GM23248 (cell line): ENCODE measurements around the gene GRIK3. TPM values are rescaled to one million over a fixed set of nuclear protein-coding genes. Genes with fewer than 3 reads are reported as not detected.

ENCODE experiments used
- DNase-seq: peaks from one replicate; pipeline ENCODE4 v3.0.0-alpha.2; 2015
- H2AFZ ChIP-seq: fragments of 200-600 bp; sonication (generic); 2 replicates; pipeline ENCODE4 v1.6.1; 2016; ENCODE audit warnings: antibody characterized with exemption
- H3F3A ChIP-seq: fragments of 200-600 bp; sonication (generic); 2 replicates; pipeline ENCODE4 v1.6.1; 2016; ENCODE audit warnings: mild to moderate bottlenecking, antibody characterized with exemption, mixed run types; ENCODE audit not compliant: insufficient read depth
- H3K27ac ChIP-seq: fragments of 200-600 bp; sonication (generic); 2 replicates; pipeline ENCODE4 v1.5.1; 2016; ENCODE audit warnings: mild to moderate bottlenecking
- H3K27me3 ChIP-seq: fragments of 200-600 bp; sonication (generic); replicated peaks from 2 replicates; pipeline ENCODE4 v1.6.1; 2016; ENCODE audit warnings: mild to moderate bottlenecking; ENCODE audit not compliant: insufficient read depth
- H3K36me3 ChIP-seq: fragments of 200-600 bp; sonication (generic); 2 replicates; pipeline ENCODE4 v1.6.1; 2016; ENCODE audit warnings: low read depth, mild to moderate bottlenecking
- H3K4me1 ChIP-seq: fragments of 200-600 bp; sonication (generic); 2 replicates; pipeline ENCODE4 v1.6.1; 2016; ENCODE audit warnings: mild to moderate bottlenecking; ENCODE audit not compliant: insufficient read depth
- H3K4me2 ChIP-seq: fragments of 200-600 bp; sonication (generic); one replicate; pipeline ENCODE4 v1.6.1; 2016; ENCODE audit warnings: mild to moderate bottlenecking; ENCODE audit not compliant: unreplicated experiment
- H3K4me3 ChIP-seq: fragments of 200-600 bp; sonication (generic); 2 replicates; pipeline ENCODE4 v1.5.1; 2016; ENCODE audit warnings: mild to moderate bottlenecking
- H3K79me2 ChIP-seq: fragments of 200-600 bp; sonication (generic); 2 replicates; pipeline ENCODE4 v1.6.1; 2016; ENCODE audit warnings: mild to moderate bottlenecking; ENCODE audit not compliant: insufficient read depth
- H3K9ac ChIP-seq: fragments of 200-600 bp; sonication (generic); 2 replicates; pipeline ENCODE4 v1.6.1; 2016; ENCODE audit warnings: mild to moderate bottlenecking
- H3K9me2 ChIP-seq: fragments of 200-600 bp; sonication (generic); 2 replicates; pipeline ENCODE4 v1.6.1; 2016; ENCODE audit warnings: mixed run types, mild to moderate bottlenecking, moderate library complexity; ENCODE audit not compliant: insufficient read depth
- H3K9me3 ChIP-seq: fragments of 200-600 bp; sonication (generic); one replicate; pipeline ENCODE4 v1.6.1; 2017; ENCODE audit warnings: low read depth
- H4K20me1 ChIP-seq: fragments of 200-600 bp; sonication (generic); 2 replicates; pipeline ENCODE4 v1.6.0; 2016; ENCODE audit not compliant: insufficient read depth
- EZH2 ChIP-seq: fragments of 200-600 bp; sonication (generic); IDR thresholded peaks from 2 replicates; pipeline ENCODE4 v1.6.1; 2018; ENCODE audit warnings: antibody characterized with exemption, mild to moderate bottlenecking; ENCODE audit not compliant: insufficient read depth, poor library complexity, severe bottlenecking
- EZH2phosphoT487 ChIP-seq: fragments of 200-600 bp; sonication (generic); IDR thresholded peaks from 2 replicates; pipeline ENCODE4 v1.6.1; 2018; ENCODE audit warnings: antibody characterized with exemption, moderate library complexity, mild to moderate bottlenecking, low read depth; ENCODE audit not compliant: insufficient read depth
- WGBS, 2 experiments: methylation state at CpG; one replicate each; pipeline ENCODE4 v1.1.6; 2015 to 2017; ENCODE audit warnings: low lambda C conversion rate in 2 of 2, low coverage in 1 of 2; ENCODE audit errors: missing lambda C conversion rate in 2 of 2; 5-methylcytosine and 5-hydroxymethylcytosine counted together
- in situ Hi-C: fragments of 300-500 bp; cut with MboI; formaldehyde crosslinking; loops from 2 replicates; pipeline ENCODE4 v1.15.0; 2020
- polyA plus RNA-seq: library from polyadenylated mRNA; unstranded; fragments of >200 nt; fragmentation: Nextera tagmentation; extraction: Ambion mirVana; gene quantifications from 2 replicates; pipeline ENCODE4 v1.2.1, GENCODE V29; 2016
- total RNA-seq: library from RNA; depleted of rRNA; stranded (reverse); fragments of >200 nt; shearing (Covaris generic); gene quantifications from 2 replicates; pipeline ENCODE4 v1.2.3, GENCODE V29; 2014

The GRIK3 gene
- total and polyA plus RNA-seq, 2 experiments from 2014 or later = not detected

GRCh38 chr1:36869826-36870225, 164.5 kb downstream of the GRIK3 start:
- no peak overlapping the region for H2AFZ ChIP-seq
- no peaks in the 10 kb centered on the region for H3K9me2 ChIP-seq
- H3K36me3 ChIP-seq = no peaks in the 10 kb centered on the region
- no peaks in the 10 kb centered on the region for H3K79me2 ChIP-seq
- TF ChIP-seq EZH2 = no peak
- TF ChIP-seq EZH2phosphoT487 = no peak
- no peak overlapping the region for H3K4me3 ChIP-seq
- no peak overlapping the region for H3K4me2 ChIP-seq
- no peak overlapping the region for H3K27ac ChIP-seq
- no peaks in the 10 kb centered on the region for H3K9me3 ChIP-seq
- H3K4me1 ChIP-seq = no peaks in the 10 kb centered on the region
- no peaks in the 10 kb centered on the region for H3K27me3 ChIP-seq
- H3F3A ChIP-seq = no peaks in the 10 kb centered on the region
- no peak overlapping the region for H3K9ac ChIP-seq
- H4K20me1 ChIP-seq = no peaks in the 10 kb centered on the region
- in situ Hi-C loops = no loop called here
- no peak for DNase-seq
- WGBS, 2 experiments = 22 to 30% methylated on average over 4 to 5 of the region's 5 CpGs

- Histone ChIP-seq H3K27me3 (no peaks in the 10 kb centered on the region), H3K27ac (no peak overlapping the region), H3K36me3 (no peaks in the 10 kb centered on the region), H3F3A (no peaks in the 10 kb centered on the region), H3K9ac (no peak overlapping the region), H3K4me3 (no peak overlapping the region), H4K20me1 (no peaks in the 10 kb centered on the region), H3K79me2 (no peaks in the 10 kb centered on the region), H3K4me2 (no peak overlapping the region), H2AFZ (no peak overlapping the region), H3K9me2 (no peaks in the 10 kb centered on the region), H3K4me1 (no peaks in the 10 kb centered on the region), H3K9me3 (no peaks in the 10 kb centered on the region)
- no peak for DNase-seq
- WGBS, 2 experiments = 27 to 42% methylated on average over 6 of the region's 6 CpGs
- in situ Hi-C loops = no loop called here
- no peak for TF ChIP-seq EZH2phosphoT487
- TF ChIP-seq EZH2 = no peak
These were observed 165.3 kb downstream of the GRIK3 start for GRCh38 chr1:36869054-36869453.

- in situ Hi-C loops = no loop called here
- H3K9me3 ChIP-seq = no peaks in the 10 kb centered on the region
- H3F3A ChIP-seq = no peaks in the 10 kb centered on the region
- H3K4me2 ChIP-seq = no peak overlapping the region
- WGBS, 2 experiments = 20 to 23% methylated on average over 4 of the region's 4 CpGs
- H3K27me3 ChIP-seq = no peaks in the 10 kb centered on the region
- no peaks in the 10 kb centered on the region for H3K36me3 ChIP-seq
- H3K79me2 ChIP-seq = no peaks in the 10 kb centered on the region
- no peaks in the 10 kb centered on the region for H3K4me1 ChIP-seq
- no peak overlapping the region for H3K27ac ChIP-seq
- H4K20me1 ChIP-seq = no peaks in the 10 kb centered on the region
- no peak overlapping the region for H2AFZ ChIP-seq
- no peak overlapping the region for H3K4me3 ChIP-seq
- H3K9ac ChIP-seq = no peak overlapping the region
- no peaks in the 10 kb centered on the region for H3K9me2 ChIP-seq
- TF ChIP-seq EZH2phosphoT487 = no peak
- no peak for TF ChIP-seq EZH2
- no peak for DNase-seq
These were observed 166.7 kb downstream of the GRIK3 start for GRCh38 chr1:36867575-36867974.

GRCh38 chr1:36866169-36866814, 168.0 kb downstream of the GRIK3 start:
- in situ Hi-C loops = no loop called here
- Histone ChIP-seq H3K4me1 (no peaks in the 10 kb centered on the region), H3K9ac (no peak overlapping the region), H3K79me2 (no peaks in the 10 kb centered on the region), H2AFZ (no peak overlapping the region), H3F3A (no peaks in the 10 kb centered on the region), H3K9me3 (no peaks in the 10 kb centered on the region), H3K27ac (no peak overlapping the region), H3K27me3 (no peaks in the 10 kb centered on the region), H3K4me3 (no peak overlapping the region), H3K9me2 (no peaks in the 10 kb centered on the region), H4K20me1 (no peaks in the 10 kb centered on the region), H3K36me3 (no peaks in the 10 kb centered on the region), H3K4me2 (no peak overlapping the region)
- no peak for DNase-seq
- TF ChIP-seq EZH2 = no peak
- TF ChIP-seq EZH2phosphoT487 = no peak
- 14 to 17% methylated on average over 6 of the region's 6 CpGs for WGBS, 2 experiments

DNA sequence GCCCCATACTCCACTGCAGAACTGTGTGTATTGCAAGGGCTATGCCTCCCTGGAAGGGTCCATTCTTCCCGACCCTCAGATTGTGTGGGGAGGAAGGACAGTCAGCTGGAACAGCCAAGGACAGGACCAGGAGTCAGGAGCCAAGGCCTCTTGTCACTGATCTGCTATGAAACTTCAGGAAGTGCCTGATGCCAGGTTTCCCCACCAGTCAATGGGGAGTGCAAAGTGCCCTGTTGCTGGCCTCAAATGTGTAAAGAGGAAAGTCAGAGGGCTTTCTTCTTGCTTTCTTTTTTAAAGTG, 168.8 kb downstream of the GRIK3 start:
- Histone ChIP-seq H3K4me3 (no peak overlapping the region), H3K36me3 (no peaks in the 10 kb centered on the region), H3K9me2 (no peaks in the 10 kb centered on the region), H3K27ac (no peak overlapping the region), H2AFZ (no peak overlapping the region), H3K4me1 (no peaks in the 10 kb centered on the region), H3K4me2 (no peak overlapping the region), H3F3A (no peaks in the 10 kb centered on the region), H3K27me3 (no peaks in the 10 kb centered on the region), H3K9ac (no peak overlapping the region), H4K20me1 (no peaks in the 10 kb centered on the region), H3K79me2 (no peaks in the 10 kb centered on the region), H3K9me3 (no peaks in the 10 kb centered on the region)
- no peak for TF ChIP-seq EZH2
- no peak for TF ChIP-seq EZH2phosphoT487
- no peak for DNase-seq
- in situ Hi-C loops = no loop called here
- 8 to 33% methylated on average over 1 of the region's 1 CpG for WGBS, 2 experiments
